K562 (cell line): ENCODE data around the gene SCAMP3. TPM values are rescaled to one million over a fixed set of nuclear protein-coding genes. Genes with fewer than 3 reads are reported as not detected.
A peak's percentile ranks its signal among the peaks of the same experiment; 100 is the strongest.

ENCODE experiments used
- ARHGAP35 ChIP-seq: fragments of 450-650 bp; IDR thresholded peaks from 2 replicates; pipeline ENCODE4 v1.6.1; 2018; ENCODE audit not compliant: partially characterized antibody
- CREB5 ChIP-seq: fragments of 250-450 bp; sonication (Bioruptor Pico); IDR thresholded peaks from 2 replicates; pipeline ENCODE4 v1.5.0; 2020; ENCODE audit warnings: mild to moderate bottlenecking
- E4F1 ChIP-seq: fragments of 250-450 bp; sonication (Bioruptor Pico); IDR thresholded peaks from 2 replicates; pipeline ENCODE4 v1.5.0; 2021; ENCODE audit warnings: mild to moderate bottlenecking, borderline replicate concordance
- ESRRB ChIP-seq: fragments of 250-450 bp; sonication (Bioruptor Pico); IDR thresholded peaks from 2 replicates; pipeline ENCODE4 v1.5.0; 2020; ENCODE audit warnings: mild to moderate bottlenecking, moderate library complexity, borderline replicate concordance
- FOXP4 ChIP-seq: sonication (generic); formaldehyde crosslinking; IDR thresholded peaks from 2 replicates; pipeline ENCODE4 v1.8.0; 2022; ENCODE audit warnings: mild to moderate bottlenecking, missing genetic modification reagents, borderline replicate concordance
- KLF16 ChIP-seq: IDR thresholded peaks from 2 replicates; pipeline ENCODE4 v1.6.1; 2016; ENCODE audit warnings: antibody characterized with exemption
- MEIS2 ChIP-seq: fragments of 450-650 bp; IDR thresholded peaks from 2 replicates; pipeline ENCODE4 v1.6.1; 2014; ENCODE audit warnings: mild to moderate bottlenecking; ENCODE audit not compliant: partially characterized antibody
- MNT ChIP-seq, 2 experiments: fragments of 450-650 bp; conservative IDR thresholded peaks; 2 replicates each; pipeline ENCODE4 v1.6.1; 2017; ENCODE audit warnings: mild to moderate bottlenecking in 2 of 2, moderate library complexity in 2 of 2
- NFIX ChIP-seq: fragments of 250-450 bp; sonication (Bioruptor Pico); IDR thresholded peaks from 2 replicates; pipeline ENCODE4 v1.4.0; 2020; ENCODE audit warnings: low read depth, mild to moderate bottlenecking, moderate library complexity
- NR3C1 ChIP-seq: sonication (generic); formaldehyde crosslinking; IDR thresholded peaks from 2 replicates; pipeline ENCODE4 v1.8.1; 2022; ENCODE audit warnings: missing genetic modification reagents
- PCBP1 ChIP-seq: fragments of 200-400 bp; formaldehyde crosslinking; IDR thresholded peaks from 2 replicates; pipeline ENCODE4 v1.6.1; 2018; ENCODE audit warnings: mild to moderate bottlenecking, low read depth, low read length; ENCODE audit not compliant: poor library complexity, severe bottlenecking
- SMARCE1 ChIP-seq: fragments of 450-650 bp; IDR thresholded peaks from 2 replicates; pipeline ENCODE4 v1.7.1; 2016; ENCODE audit warnings: mild to moderate bottlenecking
- TFAM ChIP-seq: fragments of 250-450 bp; sonication (Bioruptor Pico); conservative IDR thresholded peaks from 2 replicates; pipeline ENCODE4 v1.5.0; 2021; ENCODE audit warnings: mild to moderate bottlenecking, moderate library complexity
- ZBTB9 ChIP-seq: fragments of 450-650 bp; formaldehyde crosslinking; IDR thresholded peaks from 2 replicates; pipeline ENCODE4 v1.4.0; 2020; ENCODE audit warnings: mild to moderate bottlenecking, moderate library complexity
- ZFP30 ChIP-seq: fragments of 250-450 bp; sonication (Bioruptor Pico); IDR thresholded peaks from 2 replicates; pipeline ENCODE4 v1.8.0; 2022; ENCODE audit warnings: moderate library complexity, mild to moderate bottlenecking, inconsistent platforms, borderline replicate concordance
- ZKSCAN3 ChIP-seq: fragments of 250-450 bp; sonication (Bioruptor Pico); IDR thresholded peaks from 2 replicates; pipeline ENCODE4 v1.4.0; 2020
- ZNF212 ChIP-seq: fragments of 450-650 bp; formaldehyde crosslinking; IDR thresholded peaks from 2 replicates; pipeline ENCODE4 v1.4.0; 2020; ENCODE audit warnings: mild to moderate bottlenecking
- ZNF561 ChIP-seq: fragments of 450-650 bp; formaldehyde crosslinking; conservative IDR thresholded peaks from 2 replicates; pipeline ENCODE4 v1.4.0; 2020; ENCODE audit warnings: mild to moderate bottlenecking, moderate library complexity
- ZNF77 ChIP-seq: fragments of 250-450 bp; sonication (Bioruptor Pico); IDR thresholded peaks from 2 replicates; pipeline ENCODE4 v1.5.0; 2020
- polyA plus RNA-seq, 8 experiments: library from polyadenylated mRNA; depleted of rRNA in 4 of 8; stranded (reverse) in 5 of 8; unstranded in 3 of 8; fragments of >200 nt; fragmentation: Nextera tagmentation in 2 of 8; fragmentation: Illumina TruSeq in 1 of 8; extraction: Ambion mirVana in 2 of 8; extraction: Trizol in 1 of 8; gene quantifications; 2 replicates each; pipeline versions ENCODE4 v1.2.1 to v1.2.3, GENCODE V29; 2011 to 2014; ENCODE audit warnings: inconsistent platforms in 1 of 8, missing spikeins in 1 of 8
- total RNA-seq, 7 experiments: library from RNA; depleted of rRNA in 6 of 7; stranded (reverse); fragments of >200 nt in 6 of 7; fragmentation: Illumina TruSeq in 2 of 7; extraction: Trizol in 2 of 7; gene quantifications; 2 replicates each; pipeline versions ENCODE4 v1.2.1 to v1.2.3, GENCODE V29; 2011 to 2021; ENCODE audit warnings: low replicate concordance in 1 of 7

The SCAMP3 gene
- total and polyA plus RNA-seq, 9 of the 15 experiments (the other 6 are each of a cell fraction or from before 2014, with no cell fraction given): 14.2 to 131 (median 86.1) TPM

GRCh38 chr1:155261852-155262673 is at the start of gene SCAMP3 (continued):
- TF ChIP-seq FOXP4 (CRISPR knock-in tag): no peak
- TF ChIP-seq ESRRB: peak; percentile 82; the same call in 1 of the 2 replicates
- TF ChIP-seq PCBP1: no peak
- no peak for TF ChIP-seq ZKSCAN3
- TF ChIP-seq ZNF561 (CRISPR knock-in tag): 0 out of 2 replicates have a peak, but pooled peaks have one; percentile 43
- TF ChIP-seq ZNF77 (CRISPR knock-in tag): peak; percentile 92
- TF ChIP-seq TFAM (CRISPR knock-in tag): no peak
- no peak for TF ChIP-seq ARHGAP35
- TF ChIP-seq CREB5 (CRISPR knock-in tag): peak; percentile 71
- TF ChIP-seq E4F1 (CRISPR knock-in tag): no peak
- TF ChIP-seq MNT (conservative IDR thresholded peaks at IDR 0.05): peak; percentile 98 to 99
- TF ChIP-seq NFIX (CRISPR knock-in tag): no peak
- no peak for TF ChIP-seq ZFP30 (CRISPR knock-in tag)
- TF ChIP-seq NR3C1 (CRISPR knock-in tag): no peak
- TF ChIP-seq ZNF212 (CRISPR knock-in tag): 0 out of 2 replicates have a peak, but pooled peaks have one; percentile 25
- peak; percentile 41 for TF ChIP-seq MEIS2
- no peak for TF ChIP-seq KLF16
- no peak for TF ChIP-seq SMARCE1
- TF ChIP-seq ZBTB9 (CRISPR knock-in tag): peak; percentile 91
